GM18507 (cell line): ENCODE data around the gene ERH.
A peak's percentile ranks its signal among the peaks of the same experiment; 100 is the strongest.
"Not testable (repeated sequence)": the region's sequence is repeated elsewhere in the genome, so short reads cannot be mapped to it uniquely, and the experiment has no call there.

Experiments used
- DNase-seq: peaks from one replicate; pipeline ENCODE4 v3.0.0; 2011; ENCODE audit warnings: low read depth; ENCODE audit not compliant: insufficient read length; ENCODE audit errors: extremely low spot score
- FAIRE-seq: peaks from 2 replicates; lab custom pipeline; 2011; peaks lifted over from hg19 to GRCh38; lab: Jason Lieb, UNC

ERH gene

GRCh38 chr14:69398053-69398817 is at the start of gene ERH, which contains the start of gene SLC39A9:
ERH (minus strand) TSS chr14:69398299; CDS start chr14:69398233, 66 bp downstream.
SLC39A9 (plus strand) TSS chr14:69398692; CDS start chr14:69399370, 678 bp downstream.
- DNase-seq, result peak; percentile 85

GRCh38 chr14:69443296-69443805 is 45.3 kb upstream of the ERH start:
- FAIRE-seq, result no peak
- no peak for DNase-seq

More at GRCh38 chr14:69398053-69398817, at the start of gene ERH, which contains the start of gene SLC39A9:
- FAIRE-seq, result peak; percentile 96

GRCh38 chr14:69441948-69442347 is 43.8 kb upstream of the ERH start:
- peak; percentile 86 for FAIRE-seq
- DNase-seq, result no peak

- DNase-seq (no peak), FAIRE-seq (no peak)
These were observed 41.6 kb upstream of the ERH start for GRCh38 chr14:69439521-69440270.

- no peak for FAIRE-seq
- DNase-seq, result no peak
These were observed 34.3 kb upstream of the ERH start for GRCh38 chr14:69432364-69432763.

GRCh38 chr14:69430306-69430939 is 32.3 kb upstream of the ERH start:
- FAIRE-seq, result no peak
- no peak for DNase-seq

GRCh38 chr14:69429643-69430042 is 31.5 kb upstream of the ERH start:
- no peak for DNase-seq
- FAIRE-seq, result no peak

GRCh38 chr14:69428289-69428998 is 30.3 kb upstream of the ERH start:
- FAIRE-seq (peak; percentile 92), DNase-seq (peak; percentile 17)

- DNase-seq, result no peak
These were observed 29.5 kb upstream of the ERH start for GRCh38 chr14:69427596-69427995.

GRCh38 chr14:69424149-69424923 is 26.2 kb upstream of the ERH start:
- FAIRE-seq (no peak), DNase-seq (no peak)

More at GRCh38 chr14:69427596-69427995, 29.5 kb upstream of the ERH start:
- no peak for FAIRE-seq

GRCh38 chr14:69423279-69423678 is 25.2 kb upstream of the ERH start:
- DNase-seq, result no peak
- no peak for FAIRE-seq

- FAIRE-seq, result not testable (repeated sequence)
These were observed 18.0 kb upstream of the ERH start for GRCh38 chr14:69416087-69416486.

GRCh38 chr14:69413483-69413882 is 15.4 kb upstream of the ERH start:
- no peak for DNase-seq
- FAIRE-seq, result no peak

More at GRCh38 chr14:69416087-69416486, 18.0 kb upstream of the ERH start:
- not testable (repeated sequence) for DNase-seq

- no peak for DNase-seq
- no peak for FAIRE-seq
These were observed 10.3 kb upstream of the ERH start for GRCh38 chr14:69408331-69408960.

GRCh38 chr14:69405762-69406161 is 7.7 kb upstream of the ERH start:
- DNase-seq (no peak), FAIRE-seq (no peak)

- no peak for FAIRE-seq
These were observed 6.8 kb upstream of the ERH start for GRCh38 chr14:69404883-69405282.

GRCh38 chr14:69404478-69404877 is 6.4 kb upstream of the ERH start:
- FAIRE-seq (no peak), DNase-seq (no peak)

More at GRCh38 chr14:69404883-69405282, 6.8 kb upstream of the ERH start:
- DNase-seq, result no peak

GRCh38 chr14:69401841-69402240 is 3.7 kb upstream of the ERH start:
- no peak for DNase-seq
- no peak for FAIRE-seq
